Neural cell (in vitro differentiated cells): ENCODE measurements around the gene CDON.

Experiments
- CTCF ChIP-seq: fragments of 450-650 bp; IDR thresholded peaks from 2 replicates; pipeline ENCODE4 v1.5.1; 2014; ENCODE audit warnings: antibody characterized with exemption, mild to moderate bottlenecking, moderate library complexity; ENCODE audit not compliant: poor library complexity, severe bottlenecking
- RAD21 ChIP-seq: fragments of 450-650 bp; conservative IDR thresholded peaks from 2 replicates; pipeline ENCODE4 v1.6.1; 2014; ENCODE audit warnings: antibody characterized with exemption, mild to moderate bottlenecking, moderate library complexity

- TF ChIP-seq CTCF (no peak), RAD21 (no peak)
Observed at GRCh38 chr11:126039485-126040271, 23.0 kb downstream of the CDON start.
